ENCODE measurements around the gene KCNN1.

- no peak for TF ChIP-seq BRD9 (IDR thresholded peaks at IDR 0.05; ENCODE audit: low read depth, partially characterized antibody)
- no peak for TF ChIP-seq POLR2A (conservative IDR thresholded peaks at IDR 0.05)
- TF ChIP-seq GTF2F1 (IDR thresholded peaks at IDR 0.05; ENCODE audit: low read depth, low read length): no peak
- TF ChIP-seq EZH2 (IDR thresholded peaks at IDR 0.05; ENCODE audit: borderline replicate concordance, low read depth, low read length): no peak
- no peak for TF ChIP-seq TSHZ1 (CRISPR knock-in tag; IDR thresholded peaks at IDR 0.05)
- no peak for TF ChIP-seq ZNF780A (CRISPR knock-in tag; IDR thresholded peaks at IDR 0.05)
- TF ChIP-seq ESRRA (IDR thresholded peaks at IDR 0.05; ENCODE audit: borderline replicate concordance, low read depth): no peak
- TF ChIP-seq, protein P1, sequence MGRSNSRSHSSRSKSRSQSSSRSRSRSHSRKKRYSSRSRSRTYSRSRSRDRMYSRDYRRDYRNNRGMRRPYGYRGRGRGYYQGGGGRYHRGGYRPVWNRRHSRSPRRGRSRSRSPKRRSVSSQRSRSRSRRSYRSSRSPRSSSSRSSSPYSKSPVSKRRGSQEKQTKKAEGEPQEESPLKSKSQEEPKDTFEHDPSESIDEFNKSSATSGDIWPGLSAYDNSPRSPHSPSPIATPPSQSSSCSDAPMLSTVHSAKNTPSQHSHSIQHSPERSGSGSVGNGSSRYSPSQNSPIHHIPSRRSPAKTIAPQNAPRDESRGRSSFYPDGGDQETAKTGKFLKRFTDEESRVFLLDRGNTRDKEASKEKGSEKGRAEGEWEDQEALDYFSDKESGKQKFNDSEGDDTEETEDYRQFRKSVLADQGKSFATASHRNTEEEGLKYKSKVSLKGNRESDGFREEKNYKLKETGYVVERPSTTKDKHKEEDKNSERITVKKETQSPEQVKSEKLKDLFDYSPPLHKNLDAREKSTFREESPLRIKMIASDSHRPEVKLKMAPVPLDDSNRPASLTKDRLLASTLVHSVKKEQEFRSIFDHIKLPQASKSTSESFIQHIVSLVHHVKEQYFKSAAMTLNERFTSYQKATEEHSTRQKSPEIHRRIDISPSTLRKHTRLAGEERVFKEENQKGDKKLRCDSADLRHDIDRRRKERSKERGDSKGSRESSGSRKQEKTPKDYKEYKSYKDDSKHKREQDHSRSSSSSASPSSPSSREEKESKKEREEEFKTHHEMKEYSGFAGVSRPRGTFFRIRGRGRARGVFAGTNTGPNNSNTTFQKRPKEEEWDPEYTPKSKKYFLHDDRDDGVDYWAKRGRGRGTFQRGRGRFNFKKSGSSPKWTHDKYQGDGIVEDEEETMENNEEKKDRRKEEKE (IDR thresholded peaks at IDR 0.05; ENCODE audit: borderline replicate concordance in 1 of 2, control insufficient read depth in 1 of 2, low read depth in 2 of 2, low read length in 1 of 2): no peak
- no peak for TF ChIP-seq FOXK2 (conservative IDR thresholded peaks at IDR 0.05 in 1 of 2, IDR thresholded peaks at IDR 0.05 in 1 of 2; ENCODE audit: low read depth in 2 of 2)
- TF ChIP-seq KDM2B (CRISPR knock-in tag; IDR thresholded peaks at IDR 0.05): no peak
These were observed 15.5 kb upstream of the KCNN1 start for GRCh38 chr19:17951157-17951989.

All from K562 (cell line).